ENCODE data around the gene SCAP.

Gene SCAP

GRCh38 chr3:47412842-47413520 is 62.8 kb downstream of the SCAP start:
- no peak for DNase-seq

GRCh38 chr3:47412453-47412756 is 63.3 kb downstream of the SCAP start:
- DNase-seq: no peak

DNA sequence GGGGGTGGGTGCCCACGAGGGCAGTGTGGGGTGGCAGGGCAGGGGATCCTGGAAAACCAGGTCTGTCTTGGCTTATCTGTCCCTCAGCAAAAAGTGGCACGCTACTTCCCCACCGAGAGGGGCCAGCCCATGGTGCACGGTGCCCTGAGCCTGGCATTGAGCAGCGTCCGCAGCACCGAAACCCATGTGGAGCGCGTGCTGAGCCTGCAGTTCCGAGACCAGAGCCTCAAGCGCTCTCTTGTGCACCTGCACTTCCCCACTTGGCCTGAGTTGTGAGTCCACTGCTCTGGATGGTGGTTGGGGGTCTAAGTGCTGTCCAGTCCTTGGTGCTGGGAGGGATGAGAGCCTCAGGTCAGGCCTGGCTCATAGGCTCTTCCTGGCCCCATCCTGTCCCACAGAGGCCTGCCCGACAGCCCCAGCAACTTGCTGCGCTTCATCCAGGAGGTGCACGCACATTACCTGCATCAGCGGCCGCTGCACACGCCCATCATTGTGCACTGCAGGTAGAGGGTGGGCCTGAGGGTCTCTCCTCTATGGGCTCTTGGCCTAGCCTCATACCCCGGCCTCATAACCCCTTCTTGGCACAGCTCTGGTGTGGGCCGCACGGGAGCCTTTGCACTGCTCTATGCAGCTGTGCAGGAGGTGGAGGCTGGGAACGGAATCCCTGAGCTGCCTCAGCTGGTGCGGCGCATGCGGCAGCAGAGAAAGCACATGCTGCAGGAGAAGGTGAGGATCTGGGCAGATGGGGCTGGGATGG is 63.9 kb downstream of the SCAP start:
- DNase-seq: no peak

- no peak for DNase-seq
Observed at GRCh38 chr3:47410801-47411646, 64.7 kb downstream of the SCAP start.

GRCh38 chr3:47410417-47410720 is 65.4 kb downstream of the SCAP start:
- no peak for DNase-seq

DNA sequence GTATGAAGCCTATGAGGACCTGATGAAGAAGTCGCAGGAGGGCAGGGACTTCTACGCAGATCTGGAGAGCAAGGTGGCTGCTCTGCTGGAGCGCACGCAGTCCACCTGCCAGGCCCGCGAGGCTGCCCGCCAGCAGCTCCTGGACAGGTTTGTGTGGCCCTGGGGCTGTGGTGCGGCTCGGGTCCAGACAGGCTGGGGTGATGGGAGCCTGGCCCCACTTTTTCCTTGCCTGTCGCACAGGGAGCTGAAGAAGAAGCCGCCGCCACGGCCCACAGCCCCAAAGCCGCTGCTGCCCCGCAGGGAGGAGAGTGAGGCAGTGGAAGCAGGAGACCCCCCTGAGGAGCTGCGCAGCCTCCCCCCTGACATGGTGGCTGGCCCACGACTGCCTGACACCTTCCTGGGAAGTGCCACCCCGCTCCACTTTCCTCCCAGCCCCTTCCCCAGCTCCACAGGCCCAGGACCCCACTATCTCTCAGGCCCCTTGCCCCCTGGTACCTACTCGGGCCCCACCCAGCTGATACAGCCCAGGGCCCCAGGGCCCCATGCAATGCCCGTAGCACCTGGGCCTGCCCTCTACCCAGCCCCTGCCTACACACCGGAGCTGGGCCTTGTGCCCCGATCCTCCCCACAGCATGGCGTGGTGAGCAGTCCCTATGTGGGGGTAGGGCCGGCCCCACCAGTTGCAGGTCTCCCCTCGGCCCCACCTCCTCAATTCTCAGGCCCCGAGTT is 65.9 kb downstream of the SCAP start:
- no peak for DNase-seq

GRCh38 chr3:47409284-47409683 is 66.5 kb downstream of the SCAP start:
- DNase-seq: no peak

- DNase-seq: no peak
Observed at GRCh38 chr3:47408839-47409229, 66.9 kb downstream of the SCAP start.

DNA sequence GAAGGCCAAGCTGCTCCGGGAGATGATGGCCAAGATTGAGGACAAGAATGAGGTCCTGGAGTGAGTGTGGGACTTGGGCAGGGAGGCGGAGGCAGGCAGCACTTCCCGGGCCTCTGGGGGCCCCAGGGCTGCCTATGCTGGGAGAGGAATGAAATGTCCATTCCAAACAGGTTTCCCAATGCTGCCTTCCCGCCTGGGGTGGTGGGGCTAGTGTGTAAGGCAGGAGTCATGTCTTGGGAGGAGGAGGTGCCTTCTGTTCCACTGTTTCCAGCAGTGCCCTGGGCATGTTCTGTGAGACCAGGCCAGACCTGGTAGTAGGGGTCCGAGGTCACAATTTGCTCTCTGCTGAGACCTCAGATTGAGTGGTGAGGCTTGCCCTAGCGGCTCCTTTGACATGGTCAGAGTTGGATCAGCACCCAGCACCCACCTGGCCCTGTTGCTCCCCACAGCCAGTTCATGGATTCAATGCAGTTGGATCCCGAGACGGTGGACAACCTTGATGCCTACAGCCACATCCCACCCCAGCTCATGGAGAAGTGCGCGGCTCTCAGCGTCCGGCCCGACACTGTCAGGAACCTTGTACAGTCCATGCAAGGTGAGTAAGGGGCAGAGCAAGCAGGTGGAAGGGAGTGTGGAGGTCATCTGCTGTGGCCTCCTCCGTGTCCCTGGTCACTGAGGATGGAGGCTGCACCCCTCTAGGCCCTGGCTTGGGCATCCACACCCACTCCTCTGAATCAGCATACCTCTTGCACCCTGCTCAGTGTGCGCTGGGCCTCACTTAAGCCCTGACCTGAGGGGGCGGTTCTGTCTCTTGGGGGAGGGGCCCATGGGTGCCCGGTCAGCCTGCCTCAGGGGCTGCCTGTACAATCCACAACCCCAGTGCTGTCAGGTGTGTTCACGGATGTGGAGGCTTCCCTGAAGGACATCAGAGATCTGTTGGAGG is 67.6 kb downstream of the SCAP start:
- DNase-seq: no peak

- no peak for DNase-seq
Observed at GRCh38 chr3:47407237-47407636, 68.5 kb downstream of the SCAP start.

- no peak for DNase-seq
Observed at GRCh38 chr3:47406762-47407149, 69.0 kb downstream of the SCAP start.

DNA sequence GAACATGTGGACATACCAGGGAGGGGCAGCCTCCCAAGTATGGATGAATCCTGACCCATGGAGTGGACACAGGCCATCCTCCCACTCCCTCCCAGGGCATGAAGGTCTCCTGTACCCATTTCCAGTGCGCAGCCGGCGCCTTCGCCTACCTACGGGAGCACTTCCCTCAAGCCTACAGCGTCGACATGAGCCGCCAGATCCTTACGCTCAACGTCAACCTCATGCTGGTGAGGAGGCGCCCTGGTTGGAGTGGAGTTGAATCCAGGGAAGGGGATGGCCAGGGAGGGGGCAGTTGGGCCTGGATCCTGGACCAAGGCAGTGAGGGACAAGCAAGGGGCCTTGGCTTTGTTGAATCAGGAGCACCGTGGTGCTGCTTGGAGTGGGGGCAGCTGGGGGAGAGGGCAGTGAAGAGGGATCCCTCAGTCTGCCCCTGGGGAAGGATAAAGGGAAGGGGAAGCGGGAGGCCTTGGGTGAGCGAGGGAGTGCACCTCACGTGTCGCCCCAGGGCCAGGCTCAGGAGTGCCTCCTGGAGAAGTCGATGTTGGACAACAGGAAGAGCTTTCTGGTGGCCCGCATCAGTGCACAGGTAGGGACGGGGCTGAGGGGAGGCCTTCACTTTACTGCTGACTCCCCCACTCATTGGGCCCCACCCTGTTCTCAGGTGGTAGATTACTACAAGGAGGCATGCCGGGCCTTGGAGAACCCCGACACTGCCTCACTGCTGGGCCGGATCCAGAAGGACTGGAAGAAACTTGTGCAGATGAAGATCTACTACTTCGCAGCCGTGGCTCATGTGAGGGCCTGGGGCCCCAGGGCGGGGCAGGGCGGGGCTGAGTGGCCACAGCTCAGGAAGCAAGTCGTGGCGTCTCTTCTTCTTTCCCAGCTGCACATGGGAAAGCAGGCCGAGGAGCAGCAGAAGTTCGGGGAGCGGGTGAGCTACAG is 69.7 kb downstream of the SCAP start:
- no peak for DNase-seq

GRCh38 chr3:47404955-47405790 is 70.6 kb downstream of the SCAP start:
- DNase-seq: no peak

GRCh38 chr3:47404431-47404876 is 71.3 kb downstream of the SCAP start:
- DNase-seq: no peak

- no peak for DNase-seq
Observed at GRCh38 chr3:47399531-47400270, 76.0 kb downstream of the SCAP start.

DNA sequence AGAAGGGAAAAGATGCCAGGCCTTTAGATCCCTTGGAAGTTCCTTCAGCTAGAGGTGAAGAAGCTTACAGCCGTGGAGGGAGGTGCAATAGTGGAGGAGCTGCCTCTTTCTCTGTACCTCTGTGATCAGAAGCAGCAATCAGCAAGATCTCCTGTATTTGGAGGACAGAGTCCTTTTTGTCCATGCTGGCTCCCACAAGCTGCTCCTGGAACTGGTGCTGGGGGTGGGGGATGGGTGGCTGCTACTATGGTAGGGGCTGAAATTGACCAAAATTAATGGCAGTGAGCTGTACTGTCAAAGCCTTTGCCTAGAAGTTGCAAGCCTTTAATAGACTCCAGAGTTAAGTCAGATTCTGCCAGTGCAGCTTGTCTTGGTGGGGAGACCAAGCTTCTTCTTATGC is 76.7 kb downstream of the SCAP start:
- no peak for DNase-seq

GRCh38 chr3:47398228-47398627 is 77.5 kb downstream of the SCAP start:
- DNase-seq: no peak

DNA sequence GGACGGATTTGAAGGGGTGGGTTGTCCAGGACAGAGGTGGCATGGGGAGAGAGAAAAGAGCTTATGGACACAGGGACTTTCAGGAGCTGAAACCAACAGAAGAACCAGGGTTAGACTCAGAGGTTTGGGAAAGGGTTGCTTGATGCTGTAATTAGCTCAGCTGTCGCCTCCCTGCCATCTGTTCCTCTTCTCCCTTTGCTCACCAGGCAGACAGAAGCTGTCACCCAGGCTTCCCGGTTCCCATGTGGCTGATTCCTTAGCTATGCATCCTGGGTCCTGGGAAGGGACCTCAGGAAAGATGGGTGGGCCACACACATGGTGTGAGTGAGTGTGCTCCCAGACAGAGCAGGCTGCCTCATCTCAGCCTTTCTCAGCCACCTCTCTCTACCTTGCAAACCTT is 80.9 kb downstream of the SCAP start:
- no peak for DNase-seq

- DNase-seq: no peak
Observed at GRCh38 chr3:47394140-47394870, 81.4 kb downstream of the SCAP start.

Measured in CD4-positive, alpha-beta T cell treated with Interferon alpha-2 for 1 hour (primary cell).